Gastroesophageal sphincter (tissue), 3 donors: ENCODE data around the gene TNFRSF1A.
A peak's percentile ranks its signal among the peaks of the same experiment; 100 is the strongest.

Source experiments
- CTCF ChIP-seq, 4 experiments: fragments of 200-600 bp in 2 of 4; fragments of 450-650 bp in 2 of 4; sonication (generic) in 1 of 4; IDR thresholded peaks; one replicate each; pipeline ENCODE4 v1.5.1; 2017 to 2019; ENCODE audit warnings: antibody characterized with exemption in 4 of 4, mild to moderate bottlenecking in 2 of 4, moderate library complexity in 2 of 4
- EP300 ChIP-seq: sonication (generic); formaldehyde crosslinking; IDR thresholded peaks from one replicate; pipeline ENCODE4 v1.6.1; 2017; ENCODE audit warnings: antibody characterized with exemption, mild to moderate bottlenecking
- POLR2A ChIP-seq, 2 donors: fragments of 450-650 bp; IDR thresholded peaks; one replicate each; pipeline ENCODE4 v1.6.1; 2017; ENCODE audit warnings: antibody characterized with exemption in 2 of 2, mild to moderate bottlenecking in 2 of 2, moderate library complexity in 1 of 2
- POLR2AphosphoS5 ChIP-seq: sonication (generic); formaldehyde crosslinking; IDR thresholded peaks from one replicate; pipeline ENCODE4 v1.6.1; 2017; ENCODE audit warnings: antibody characterized with exemption

- TF ChIP-seq CTCF (IDR thresholded peaks at IDR 0.05) (peak in 3 of 4 experiments; percentile 70 to 75 (median 74)), POLR2AphosphoS5 (peak; percentile 72), POLR2A (IDR thresholded peaks at IDR 0.05) (no peak), EP300 (no peak)
Measured at GRCh38 chr12:6326316-6327228, 15.3 kb downstream of the TNFRSF1A start.
